ENCODE data around the gene TRAM2. TPM values are rescaled to one million over a fixed set of nuclear protein-coding genes. Genes with fewer than 3 reads are reported as not detected.

Gene TRAM2
- total and polyA plus RNA-seq, 10 of the 15 experiments (the other 5 are each of a cell fraction or from before 2014, with no cell fraction given): 2.5 to 15.0 (median 11.0) TPM

DNA sequence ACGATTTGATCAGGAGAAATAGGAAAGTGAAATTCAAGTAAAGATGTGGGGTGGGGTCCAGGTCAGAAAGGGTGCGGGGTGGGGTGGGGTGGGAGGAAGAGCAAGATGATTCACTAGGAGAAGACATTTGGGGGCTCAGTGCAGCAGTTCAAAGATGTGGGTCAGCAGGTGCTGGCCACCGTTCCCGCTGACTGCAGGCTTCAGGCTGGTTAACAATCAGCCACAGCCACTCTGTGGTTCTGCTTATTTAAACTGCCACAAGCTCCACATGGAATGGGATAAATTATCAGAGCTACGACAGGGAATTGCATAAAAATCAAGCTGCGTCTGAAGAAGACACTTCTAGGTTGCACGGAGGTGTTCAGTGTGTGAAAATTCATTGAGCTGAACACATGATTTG lies 49.4 kb downstream of the TRAM2 start:
- TF ChIP-seq, protein P1, sequence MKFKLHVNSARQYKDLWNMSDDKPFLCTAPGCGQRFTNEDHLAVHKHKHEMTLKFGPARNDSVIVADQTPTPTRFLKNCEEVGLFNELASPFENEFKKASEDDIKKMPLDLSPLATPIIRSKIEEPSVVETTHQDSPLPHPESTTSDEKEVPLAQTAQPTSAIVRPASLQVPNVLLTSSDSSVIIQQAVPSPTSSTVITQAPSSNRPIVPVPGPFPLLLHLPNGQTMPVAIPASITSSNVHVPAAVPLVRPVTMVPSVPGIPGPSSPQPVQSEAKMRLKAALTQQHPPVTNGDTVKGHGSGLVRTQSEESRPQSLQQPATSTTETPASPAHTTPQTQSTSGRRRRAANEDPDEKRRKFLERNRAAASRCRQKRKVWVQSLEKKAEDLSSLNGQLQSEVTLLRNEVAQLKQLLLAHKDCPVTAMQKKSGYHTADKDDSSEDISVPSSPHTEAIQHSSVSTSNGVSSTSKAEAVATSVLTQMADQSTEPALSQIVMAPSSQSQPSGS (IDR thresholded peaks at IDR 0.05; ENCODE audit: low read length): no peak
- TF ChIP-seq, protein P2, sequence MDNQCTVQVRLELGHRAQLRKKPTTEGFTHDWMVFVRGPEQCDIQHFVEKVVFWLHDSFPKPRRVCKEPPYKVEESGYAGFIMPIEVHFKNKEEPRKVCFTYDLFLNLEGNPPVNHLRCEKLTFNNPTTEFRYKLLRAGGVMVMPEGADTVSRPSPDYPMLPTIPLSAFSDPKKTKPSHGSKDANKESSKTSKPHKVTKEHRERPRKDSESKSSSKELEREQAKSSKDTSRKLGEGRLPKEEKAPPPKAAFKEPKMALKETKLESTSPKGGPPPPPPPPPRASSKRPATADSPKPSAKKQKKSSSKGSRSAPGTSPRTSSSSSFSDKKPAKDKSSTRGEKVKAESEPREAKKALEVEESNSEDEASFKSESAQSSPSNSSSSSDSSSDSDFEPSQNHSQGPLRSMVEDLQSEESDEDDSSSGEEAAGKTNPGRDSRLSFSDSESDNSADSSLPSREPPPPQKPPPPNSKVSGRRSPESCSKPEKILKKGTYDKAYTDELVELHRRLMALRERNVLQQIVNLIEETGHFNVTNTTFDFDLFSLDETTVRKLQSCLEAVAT (IDR thresholded peaks at IDR 0.05): no peak
- TF ChIP-seq RB1 (IDR thresholded peaks at IDR 0.05; ENCODE audit: borderline replicate concordance): no peak
- TF ChIP-seq EGR1 (IDR thresholded peaks at IDR 0.05; ENCODE audit: borderline replicate concordance in 1 of 2, low read depth in 2 of 2, low read length in 2 of 2): no peak
- Histone ChIP-seq H3K4me3 (no peak overlapping the region), H3K4me2 (ENCODE audit: control insufficient read depth, insufficient read depth) (no peak overlapping the region), H2AFZ (ENCODE audit: control insufficient read depth, low read depth, low read length) (no peak overlapping the region), H3K9me3 (replicated peaks; ENCODE audit: control insufficient read depth, insufficient read depth, low read length) (no peaks in the 10 kb centered on the region), H3K27ac (ENCODE audit: control insufficient read depth, insufficient read depth) (no peak overlapping the region), H3K36me3 (ENCODE audit: control insufficient read depth in 2 of 2, insufficient read depth in 2 of 2, low read length in 1 of 2) (no peaks in the 10 kb centered on the region; a peak in 1 of 4 replicates), H3K4me1 (ENCODE audit: control insufficient read depth, insufficient read depth, low read length) (peaks cover 14% of the 10 kb centered on the region), H3K79me2 (ENCODE audit: control insufficient read depth, insufficient read depth, low read length) (no peaks in the 10 kb centered on the region), H3K9ac (ENCODE audit: control insufficient read depth, insufficient read depth, low read length) (no peak overlapping the region), H4K20me1 (ENCODE audit: control insufficient read depth, insufficient read depth) (no peaks in the 10 kb centered on the region; the same call in 1 of the 2 replicates), H3K27me3 (replicated peaks in 1 of 2; ENCODE audit: control insufficient read depth in 2 of 2, insufficient read depth in 2 of 2, low read length in 1 of 2) (no peaks in the 10 kb centered on the region)
- RAD21 ChIA-PET (ENCODE audit: unreplicated experiment): no interaction called here
- no TSS peak for BruUV-seq (replicated peaks)
- SMC1A ChIA-PET (ENCODE audit: uncharacterized antibody, unreplicated experiment): no interaction called here
- CTCF ChIA-PET: no interaction called here
- WGBS (ENCODE audit: insufficient coverage, insufficient replicate concordance, low lambda C conversion rate, missing lambda C conversion rate): 81% methylated on average over 6 of the region's 7 CpGs
- ATAC-seq (no peak), FAIRE-seq (no peak), DNase-seq (ENCODE audit: low read depth, low spot score) (no peak)
- intact Hi-C loops (cut with micrococcal nuclease; ENCODE audit: unreplicated experiment) (no loop called here), in situ Hi-C loops (cut with MboI) (no loop called here)
- POLR2A ChIA-PET: no interaction called here
